NCI-H128 (cell line): Measurements from ENCODE around the gene PBX3.

Experiments
- DNase-seq: peaks from one replicate; lab custom pipeline; 2025; ENCODE audit not compliant: unreplicated experiment; lab: John Stamatoyannopoulos, UW

The PBX3 gene

DNA sequence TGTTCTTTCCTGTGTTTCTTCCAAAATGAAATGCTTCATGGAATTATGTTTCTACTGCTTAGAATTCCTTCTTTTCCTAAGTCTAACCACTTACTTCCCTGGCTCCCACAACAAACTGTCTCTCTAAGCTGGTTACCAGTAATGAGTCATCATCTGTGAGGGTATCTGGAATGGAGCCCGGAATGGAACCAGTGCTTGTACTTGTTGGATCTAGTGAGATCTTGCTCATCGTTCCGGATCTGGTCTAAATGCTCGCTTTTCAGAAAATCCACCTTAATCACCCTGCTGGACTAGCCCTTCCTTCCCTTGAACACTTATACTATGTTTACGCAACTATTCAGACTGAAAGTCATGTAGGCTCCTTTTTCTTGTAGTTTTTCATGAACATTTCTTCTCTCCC lies 184.8 kb downstream of the PBX3 start:
- no peak for DNase-seq

GRCh38 chr9:125932746-125933455 lies 185.7 kb downstream of the PBX3 start:
- DNase-seq = no peak

DNA sequence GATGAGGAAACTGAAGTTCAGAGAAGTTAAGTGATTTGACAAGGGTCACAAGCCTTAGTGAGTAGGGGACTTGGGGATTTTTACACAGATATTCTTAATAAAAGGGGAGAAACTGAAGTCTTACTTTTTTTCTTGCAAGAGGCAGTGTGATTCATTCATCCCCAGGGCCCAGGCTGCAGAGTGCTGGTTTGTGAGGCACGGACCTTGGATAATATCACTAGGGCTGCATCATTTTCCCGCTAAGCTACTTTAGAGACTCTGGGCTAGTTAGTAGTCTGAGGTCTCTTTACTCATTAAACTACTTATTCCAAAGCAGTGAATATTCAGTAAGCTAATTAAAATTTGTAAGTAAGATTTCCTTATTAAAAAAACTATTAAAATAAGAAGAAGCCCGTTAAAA lies 195.0 kb downstream of the PBX3 start:
- no peak for DNase-seq

- no peak for DNase-seq
Measured at GRCh38 chr9:125943831-125944230, 196.7 kb downstream of the PBX3 start.

DNA sequence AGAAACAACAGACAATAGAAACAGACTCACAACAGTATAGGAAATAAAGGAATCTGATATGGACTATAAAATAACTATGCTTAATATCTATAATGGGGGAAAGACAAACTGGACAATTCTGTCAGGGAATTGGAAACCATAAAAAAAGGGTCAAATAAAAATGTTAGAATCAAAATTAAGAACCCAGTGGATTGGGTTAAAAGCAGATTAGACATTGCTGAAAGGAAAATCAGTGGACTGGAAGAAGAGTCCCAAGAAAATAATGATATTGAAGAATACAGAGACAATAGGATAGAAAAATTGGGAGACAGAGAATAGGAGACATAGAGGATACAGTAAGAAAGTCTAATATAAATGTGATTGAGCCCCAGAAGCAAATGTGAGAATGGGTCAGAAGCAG lies 199.2 kb downstream of the PBX3 start:
- DNase-seq = no peak

- no peak for DNase-seq
Measured at GRCh38 chr9:125948887-125949596, 201.9 kb downstream of the PBX3 start.

GRCh38 chr9:125949703-125950460 lies 202.7 kb downstream of the PBX3 start:
- no peak for DNase-seq

DNA sequence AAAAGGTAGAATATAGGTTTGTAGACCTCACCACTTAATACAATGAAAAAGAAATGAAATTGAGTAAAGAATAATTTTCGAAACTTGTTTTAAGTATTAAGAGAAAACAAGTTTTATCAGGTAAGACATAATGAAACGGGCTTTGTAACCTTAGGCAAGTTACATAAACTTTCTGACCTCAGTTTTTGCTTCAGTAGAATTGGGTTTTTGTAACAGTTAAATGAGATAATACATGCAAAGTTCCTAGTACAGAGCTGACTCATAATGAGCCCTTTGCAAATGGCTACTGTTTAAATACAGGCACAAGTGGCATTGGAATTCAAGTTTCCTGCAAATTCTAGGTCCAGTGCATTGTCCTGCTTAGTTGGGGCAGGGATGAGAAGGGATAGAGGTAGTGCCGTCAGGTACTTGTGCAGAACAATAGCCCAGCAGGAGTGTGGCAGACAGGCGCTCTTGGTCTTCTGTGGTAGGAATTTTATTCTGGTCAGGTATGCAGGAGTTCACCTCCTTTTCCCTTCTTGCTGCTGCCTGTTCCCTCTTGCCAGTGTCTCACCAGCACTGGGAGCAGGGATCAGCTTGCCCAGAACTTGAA lies 203.8 kb downstream of the PBX3 start:
- DNase-seq = no peak

DNA sequence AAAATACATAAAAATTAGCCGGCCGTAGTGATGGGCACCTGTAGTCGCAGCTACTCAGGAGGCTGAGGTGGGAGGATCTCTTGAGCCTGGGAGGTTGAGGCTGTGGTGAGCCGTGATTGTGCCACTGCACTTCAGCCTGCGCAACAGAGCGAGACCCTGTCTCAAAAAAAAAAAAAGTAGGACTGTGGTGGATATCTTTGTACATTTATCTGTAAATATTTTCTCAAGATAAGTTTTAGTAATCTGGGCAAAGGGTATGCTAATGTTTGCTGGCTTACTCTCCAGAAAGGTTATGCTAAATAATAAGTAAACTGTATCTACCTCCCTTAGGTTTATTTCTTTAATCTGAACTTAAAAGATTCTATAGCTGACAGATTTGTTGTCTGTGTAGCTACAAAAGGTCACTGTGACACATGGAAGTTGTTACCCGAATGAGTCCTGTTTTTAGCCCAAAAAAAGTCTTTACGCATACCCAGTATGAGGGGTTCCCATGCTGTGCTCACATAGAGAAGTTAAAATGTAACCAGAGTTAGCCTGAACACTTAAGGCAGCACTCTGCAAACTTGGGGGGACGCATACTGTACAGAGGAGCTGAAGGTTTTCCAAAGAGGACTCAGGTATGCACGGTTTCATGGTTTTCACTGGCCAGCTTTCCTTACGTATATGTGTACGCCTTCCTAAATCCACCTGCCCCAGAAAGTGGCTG lies 206.3 kb downstream of the PBX3 start:
- no peak for DNase-seq

DNA sequence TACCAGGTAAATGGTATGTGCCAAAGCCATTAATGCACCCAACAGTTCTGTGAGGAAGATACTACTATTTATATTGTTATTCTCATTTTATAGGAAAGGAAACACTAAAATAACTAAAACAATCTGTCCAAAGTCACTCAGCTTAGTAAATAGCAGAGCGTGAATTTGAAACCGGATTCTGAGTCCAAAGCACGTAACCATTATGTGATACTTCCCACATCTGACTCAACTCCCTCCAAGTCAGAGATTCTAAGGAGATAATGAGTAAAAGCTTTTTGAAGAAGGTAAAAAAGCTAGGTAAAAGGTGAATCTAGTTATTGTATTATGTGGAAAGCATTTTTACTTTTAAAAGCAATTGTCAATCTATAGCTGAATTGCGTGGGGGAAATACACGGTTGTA lies 208.9 kb downstream of the PBX3 start:
- DNase-seq = no peak

DNA sequence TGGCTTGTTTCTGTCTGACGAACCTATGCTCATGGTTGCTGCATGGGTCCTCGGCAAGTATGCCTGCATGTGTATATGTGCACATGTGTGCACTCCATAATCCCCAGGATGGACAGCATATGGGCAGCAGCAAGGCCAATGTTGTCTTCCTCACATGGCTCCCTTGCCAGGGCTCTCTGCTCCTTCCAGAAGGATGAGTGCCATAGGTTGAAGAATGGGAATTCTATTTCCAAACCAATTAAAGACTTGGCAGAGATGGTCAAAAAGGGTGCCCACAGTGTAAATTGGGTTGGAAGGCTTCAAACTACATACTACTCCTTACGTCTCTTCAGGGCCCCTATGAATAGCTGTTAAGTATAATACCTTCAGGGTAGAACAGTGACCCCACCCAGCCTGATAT lies 212.1 kb downstream of the PBX3 start:
- no peak for DNase-seq

GRCh38 chr9:125959951-125960619 lies 212.9 kb downstream of the PBX3 start:
- DNase-seq = no peak

DNA sequence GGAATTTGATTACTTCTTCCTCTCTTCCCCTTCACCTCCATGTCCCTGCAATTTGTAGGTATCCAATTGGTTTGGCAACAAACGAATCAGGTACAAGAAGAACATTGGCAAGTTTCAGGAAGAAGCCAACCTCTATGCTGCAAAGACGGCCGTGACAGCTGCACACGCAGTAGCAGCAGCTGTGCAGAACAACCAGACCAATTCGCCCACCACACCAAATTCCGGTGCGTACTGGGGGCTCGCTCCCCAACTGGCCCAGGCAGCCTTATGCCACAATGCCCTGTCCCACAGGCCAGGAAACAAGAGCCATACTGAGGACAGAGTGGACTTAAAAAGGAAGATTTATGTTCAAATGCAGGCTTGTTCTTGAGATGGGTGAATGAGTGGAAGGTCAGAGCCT lies 213.5 kb downstream of the PBX3 start:
- no peak for DNase-seq

DNA sequence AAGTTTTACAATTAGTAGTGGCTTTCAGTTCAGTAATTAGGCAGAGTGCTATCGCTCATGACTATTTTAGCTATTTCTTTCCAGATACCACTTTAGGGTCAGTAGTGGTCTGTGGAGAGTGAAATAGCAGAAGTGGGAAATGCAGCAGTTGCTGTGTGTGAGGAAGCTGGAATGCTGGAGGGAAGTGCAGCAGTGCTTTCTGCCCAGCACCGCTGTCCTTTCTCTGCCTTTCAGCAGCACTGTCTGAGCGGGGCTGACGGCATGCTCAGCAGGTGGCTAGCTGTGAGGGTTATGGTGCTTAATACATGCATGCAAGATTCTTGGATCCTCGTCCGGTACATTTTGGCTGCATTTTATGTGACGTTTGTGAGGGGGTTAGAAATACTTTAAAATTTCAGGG lies 213.9 kb downstream of the PBX3 start:
- no peak for DNase-seq

- DNase-seq = no peak
Measured at GRCh38 chr9:125963932-125964331, 216.8 kb downstream of the PBX3 start.

DNA sequence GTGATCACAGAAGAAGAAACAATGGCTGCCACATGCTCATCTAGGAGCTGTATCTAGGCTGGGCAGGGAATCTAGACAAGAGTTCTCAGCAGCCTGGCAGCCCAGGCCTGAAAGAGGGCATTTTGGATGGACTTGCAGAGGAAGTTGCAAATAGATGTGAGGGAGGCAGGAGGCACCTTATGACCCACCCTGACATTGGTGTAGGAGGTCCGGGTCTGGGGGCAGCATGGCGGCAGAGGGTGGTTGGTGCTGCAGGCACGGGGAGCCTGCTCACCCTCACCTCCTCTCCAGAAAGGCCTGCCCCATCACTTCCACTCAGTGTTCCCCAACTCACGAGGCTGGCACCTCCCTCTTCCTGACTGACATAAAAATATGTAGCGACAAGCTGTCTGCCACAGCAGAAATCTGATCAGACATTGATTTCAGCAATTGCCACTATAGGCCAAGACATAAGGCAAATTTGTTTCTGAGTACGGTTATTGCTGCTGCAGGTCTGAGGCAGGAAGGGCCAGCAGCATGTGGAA lies 217.6 kb downstream of the PBX3 start:
- DNase-seq = no peak

GRCh38 chr9:125965477-125965876 lies 218.3 kb downstream of the PBX3 start:
- DNase-seq = peak; percentile 70

DNA sequence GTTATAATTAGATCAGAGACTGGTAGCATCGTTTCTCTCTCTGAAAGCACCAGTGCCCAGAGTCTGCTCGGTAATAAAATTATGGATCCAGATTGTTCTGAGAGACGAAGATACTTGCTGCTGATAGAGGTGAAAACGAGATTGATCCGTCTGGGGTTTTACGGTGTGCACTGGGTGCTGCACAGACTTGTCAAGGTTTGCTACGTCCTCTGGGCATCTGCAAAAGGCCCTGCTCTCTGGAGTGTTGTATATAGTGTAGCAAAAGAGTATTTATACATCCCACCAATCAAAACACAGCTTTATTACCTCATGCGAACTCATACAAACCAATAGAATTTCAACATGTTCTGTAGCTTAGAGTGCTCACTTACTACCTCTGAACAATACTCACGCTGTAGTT lies 219.3 kb downstream of the PBX3 start:
- no peak for DNase-seq

DNA sequence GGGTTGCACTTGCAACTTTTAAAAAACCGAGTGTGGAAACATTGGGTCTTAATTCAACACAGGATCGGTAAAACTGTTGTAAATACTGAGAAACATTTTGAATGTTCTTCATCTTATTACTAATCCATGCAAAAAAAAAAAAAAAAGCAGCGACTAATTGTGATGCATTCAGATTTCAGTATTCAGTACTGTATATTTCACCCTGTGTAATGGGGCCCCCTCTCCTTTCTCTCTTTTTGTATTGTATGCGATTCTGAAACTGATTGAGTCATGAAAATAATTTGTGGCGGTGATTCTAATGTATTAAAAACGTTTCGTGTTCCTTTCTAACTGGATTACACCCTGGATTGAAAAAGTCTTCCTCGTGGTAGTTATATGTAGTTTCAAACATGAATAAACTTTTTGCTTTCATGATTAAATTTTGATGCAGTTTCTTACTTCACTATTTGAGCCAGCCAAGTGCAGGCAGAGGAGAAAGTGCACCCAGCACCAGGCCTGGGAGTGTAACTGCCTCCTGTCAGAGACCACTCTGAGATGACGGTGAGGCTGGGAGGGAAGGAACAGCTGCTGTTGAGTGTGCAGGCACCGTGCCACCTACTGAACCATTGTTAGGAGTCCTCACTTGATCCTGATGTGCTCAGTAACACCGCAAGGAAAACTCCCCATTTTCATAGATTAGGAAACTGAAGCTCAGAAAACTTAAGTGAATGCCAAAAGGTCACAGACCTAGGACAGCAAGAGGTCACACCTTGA lies 220.0 kb downstream of the PBX3 start:
- DNase-seq = peak; percentile 35
